ENCODE results near the gene PIM3.

DNA sequence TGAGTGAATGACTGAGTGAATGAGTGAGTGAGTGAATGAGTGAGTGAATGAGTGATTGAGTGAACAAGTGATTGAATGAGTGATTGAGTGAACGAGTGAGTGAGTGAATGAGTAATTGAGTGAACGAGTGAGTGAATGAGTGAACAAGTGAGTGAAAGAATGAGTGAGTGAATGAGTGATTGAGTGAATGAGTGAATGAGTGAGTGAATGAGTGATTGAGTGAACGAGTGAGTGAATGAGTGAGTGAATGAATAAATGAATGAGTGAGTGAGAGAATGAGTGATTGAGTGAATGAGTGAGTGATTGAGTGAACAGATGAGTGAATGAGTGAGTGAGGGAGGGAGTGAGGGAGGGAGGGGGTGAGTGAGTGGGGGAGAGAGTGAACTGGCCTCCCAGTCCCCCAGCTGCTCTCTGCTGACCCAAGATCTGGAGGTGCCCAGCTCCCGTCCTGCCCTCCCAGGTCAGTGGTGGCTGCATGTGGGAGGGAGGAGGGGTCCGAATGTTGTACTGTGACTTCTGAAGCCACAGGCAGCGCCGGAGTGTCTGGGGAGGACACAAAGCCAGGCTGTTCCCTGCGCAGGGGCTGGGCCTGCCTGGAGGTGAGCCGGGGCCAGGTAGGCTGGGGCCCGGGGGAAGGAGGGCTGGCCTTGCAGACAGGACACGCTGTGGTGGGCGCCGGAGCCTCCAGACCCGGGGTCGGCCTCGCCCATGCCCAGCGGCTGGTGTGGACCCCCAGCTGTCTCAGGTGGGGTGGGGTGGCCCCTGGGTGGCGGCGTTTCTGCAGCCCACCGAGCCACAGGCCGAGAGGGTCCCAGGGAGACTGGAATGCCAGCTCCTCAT is 17.8 kb upstream of the PIM3 start:
- no peak for TF ChIP-seq CHD4 (IDR thresholded peaks at IDR 0.05)
- TF ChIP-seq, protein P1, sequence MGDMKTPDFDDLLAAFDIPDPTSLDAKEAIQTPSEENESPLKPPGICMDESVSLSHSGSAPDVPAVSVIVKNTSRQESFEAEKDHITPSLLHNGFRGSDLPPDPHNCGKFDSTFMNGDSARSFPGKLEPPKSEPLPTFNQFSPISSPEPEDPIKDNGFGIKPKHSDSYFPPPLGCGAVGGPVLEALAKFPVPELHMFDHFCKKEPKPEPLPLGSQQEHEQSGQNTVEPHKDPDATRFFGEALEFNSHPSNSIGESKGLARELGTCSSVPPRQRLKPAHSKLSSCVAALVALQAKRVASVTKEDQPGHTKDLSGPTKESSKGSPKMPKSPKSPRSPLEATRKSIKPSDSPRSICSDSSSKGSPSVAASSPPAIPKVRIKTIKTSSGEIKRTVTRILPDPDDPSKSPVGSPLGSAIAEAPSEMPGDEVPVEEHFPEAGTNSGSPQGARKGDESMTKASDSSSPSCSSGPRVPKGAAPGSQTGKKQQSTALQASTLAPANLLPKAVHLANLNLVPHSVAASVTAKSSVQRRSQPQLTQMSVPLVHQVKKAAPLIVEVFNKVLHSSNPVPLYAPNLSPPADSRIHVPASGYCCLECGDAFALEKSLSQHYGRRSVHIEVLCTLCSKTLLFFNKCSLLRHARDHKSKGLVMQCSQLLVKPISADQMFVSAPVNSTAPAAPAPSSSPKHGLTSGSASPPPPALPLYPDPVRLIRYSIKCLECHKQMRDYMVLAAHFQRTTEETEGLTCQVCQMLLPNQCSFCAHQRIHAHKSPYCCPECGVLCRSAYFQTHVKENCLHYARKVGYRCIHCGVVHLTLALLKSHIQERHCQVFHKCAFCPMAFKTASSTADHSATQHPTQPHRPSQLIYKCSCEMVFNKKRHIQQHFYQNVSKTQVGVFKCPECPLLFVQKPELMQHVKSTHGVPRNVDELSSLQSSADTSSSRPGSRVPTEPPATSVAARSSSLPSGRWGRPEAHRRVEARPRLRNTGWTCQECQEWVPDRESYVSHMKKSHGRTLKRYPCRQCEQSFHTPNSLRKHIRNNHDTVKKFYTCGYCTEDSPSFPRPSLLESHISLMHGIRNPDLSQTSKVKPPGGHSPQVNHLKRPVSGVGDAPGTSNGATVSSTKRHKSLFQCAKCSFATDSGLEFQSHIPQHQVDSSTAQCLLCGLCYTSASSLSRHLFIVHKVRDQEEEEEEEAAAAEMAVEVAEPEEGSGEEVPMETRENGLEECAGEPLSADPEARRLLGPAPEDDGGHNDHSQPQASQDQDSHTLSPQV (IDR thresholded peaks at IDR 0.05), result no peak
- TF ChIP-seq YBX1 (IDR thresholded peaks at IDR 0.05), result no peak
- TF ChIP-seq, protein P2, sequence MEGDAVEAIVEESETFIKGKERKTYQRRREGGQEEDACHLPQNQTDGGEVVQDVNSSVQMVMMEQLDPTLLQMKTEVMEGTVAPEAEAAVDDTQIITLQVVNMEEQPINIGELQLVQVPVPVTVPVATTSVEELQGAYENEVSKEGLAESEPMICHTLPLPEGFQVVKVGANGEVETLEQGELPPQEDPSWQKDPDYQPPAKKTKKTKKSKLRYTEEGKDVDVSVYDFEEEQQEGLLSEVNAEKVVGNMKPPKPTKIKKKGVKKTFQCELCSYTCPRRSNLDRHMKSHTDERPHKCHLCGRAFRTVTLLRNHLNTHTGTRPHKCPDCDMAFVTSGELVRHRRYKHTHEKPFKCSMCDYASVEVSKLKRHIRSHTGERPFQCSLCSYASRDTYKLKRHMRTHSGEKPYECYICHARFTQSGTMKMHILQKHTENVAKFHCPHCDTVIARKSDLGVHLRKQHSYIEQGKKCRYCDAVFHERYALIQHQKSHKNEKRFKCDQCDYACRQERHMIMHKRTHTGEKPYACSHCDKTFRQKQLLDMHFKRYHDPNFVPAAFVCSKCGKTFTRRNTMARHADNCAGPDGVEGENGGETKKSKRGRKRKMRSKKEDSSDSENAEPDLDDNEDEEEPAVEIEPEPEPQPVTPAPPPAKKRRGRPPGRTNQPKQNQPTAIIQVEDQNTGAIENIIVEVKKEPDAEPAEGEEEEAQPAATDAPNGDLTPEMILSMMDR (IDR thresholded peaks at IDR 0.05 in 2 of 3, conservative IDR thresholded peaks at IDR 0.05 in 1 of 3; ENCODE audit: control insufficient read depth in 2 of 3, extremely low read depth in 1 of 3, insufficient read depth in 1 of 3, low read depth in 3 of 3, low read length in 3 of 3), result no peak
- TF ChIP-seq RFX5 (IDR thresholded peaks at IDR 0.05; ENCODE audit: low read depth, low read length), result no peak
- no peak for TF ChIP-seq YY1 (IDR thresholded peaks at IDR 0.05; ENCODE audit: low read depth, low read length)
- no peak for TF ChIP-seq EZH2 (IDR thresholded peaks at IDR 0.05; ENCODE audit: borderline replicate concordance, control insufficient read depth, low read depth, low read length)
- TF ChIP-seq POLR2AphosphoS5 (IDR thresholded peaks at IDR 0.05; ENCODE audit: low read length), result no peak
